ENCODE results near the gene EXOC3L2.
"Not testable (repeated sequence)": the region's sequence is repeated elsewhere in the genome, so short reads cannot be mapped to it uniquely, and the experiment has no call there.

The EXOC3L2 gene

GRCh38 chr19:45245334-45245787, at the start of gene EXOC3L2:
Gene EXOC3L2 (minus strand): TSS chr19:45245407. CDS start chr19:45239045, 6,362 bp downstream.
- no peak for DNase-seq (ENCODE audit: low spot score)

GRCh38 chr19:45294291-45295029, 49.3 kb upstream of the EXOC3L2 start:
- DNase-seq (ENCODE audit: low spot score), result no peak

DNA sequence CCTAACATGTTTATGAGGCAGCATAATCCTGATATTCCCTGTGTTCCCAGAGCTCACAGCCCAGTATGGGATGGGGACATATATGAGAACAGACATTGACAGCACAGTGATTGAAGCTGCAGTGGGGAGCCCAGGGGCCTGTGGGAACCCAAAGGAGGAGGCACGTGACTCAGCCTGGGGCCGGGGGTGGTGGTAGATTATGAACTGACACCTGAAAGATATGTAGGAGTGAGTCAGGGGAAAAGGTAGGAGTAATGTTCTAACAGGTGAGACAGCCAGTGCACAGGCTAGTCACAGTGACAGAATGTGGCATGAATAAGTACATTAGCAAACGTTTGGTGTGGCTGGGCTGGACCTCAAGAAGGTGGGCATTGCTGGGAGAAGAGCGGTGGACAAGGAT, 48.5 kb upstream of the EXOC3L2 start:
- no peak for DNase-seq (ENCODE audit: low spot score)

GRCh38 chr19:45291834-45292233, 46.6 kb upstream of the EXOC3L2 start:
- no peak for DNase-seq (ENCODE audit: low spot score)

DNA sequence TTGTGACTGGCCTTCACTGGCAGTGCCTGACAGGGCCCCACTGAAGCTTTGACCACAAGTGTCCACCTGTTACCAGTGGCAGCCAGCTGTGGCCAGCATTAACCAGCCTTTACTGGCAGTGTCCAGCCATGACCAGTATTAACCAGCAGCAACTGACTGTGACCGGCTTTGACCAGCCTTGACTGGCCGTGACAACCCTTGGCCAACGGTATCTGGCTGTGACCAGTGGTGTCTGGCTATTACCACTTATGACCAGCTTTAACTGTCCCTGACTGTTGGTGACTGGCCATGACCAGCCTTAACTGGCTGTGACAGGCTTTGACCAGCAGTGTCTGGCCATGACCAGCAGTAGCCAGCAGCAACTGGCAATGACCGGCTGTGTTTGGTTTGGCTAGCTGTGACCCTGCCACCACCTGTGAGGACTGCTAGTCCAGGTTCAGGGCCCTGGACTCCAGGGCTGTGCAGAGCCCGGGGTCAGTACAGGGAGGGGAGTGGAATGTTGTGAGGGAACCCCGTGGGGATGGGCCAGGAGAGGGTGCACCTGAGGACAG, 45.2 kb upstream of the EXOC3L2 start:
- no peak for DNase-seq (ENCODE audit: low spot score)

DNA sequence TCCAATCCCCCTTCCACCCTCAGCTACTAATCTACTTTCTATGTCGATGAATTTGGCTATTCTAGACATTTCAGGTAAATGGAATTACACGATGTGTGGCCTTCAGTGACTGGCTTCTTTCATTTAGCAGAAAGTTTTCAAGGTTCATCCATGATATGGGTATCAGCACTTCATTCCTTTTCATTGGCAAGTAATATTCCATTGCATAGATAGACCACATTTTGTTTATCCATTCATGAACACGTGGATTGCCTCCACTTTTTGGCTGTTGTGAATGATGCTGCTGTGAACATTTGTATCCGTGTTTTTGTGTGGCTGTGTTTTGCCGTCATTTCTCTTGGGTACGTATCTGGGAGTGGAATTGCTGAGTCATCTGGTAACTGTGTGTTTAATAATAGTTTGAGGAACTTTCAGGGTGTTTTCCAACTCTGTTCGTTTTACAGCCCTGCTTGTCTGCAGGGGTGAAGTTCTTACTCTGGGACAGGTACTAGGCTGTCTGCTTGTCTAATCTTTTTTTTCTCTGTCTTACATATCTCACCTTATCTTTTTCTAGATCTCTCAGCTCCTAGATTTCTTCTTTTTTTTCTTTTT, 38.3 kb upstream of the EXOC3L2 start:
- no peak for DNase-seq (ENCODE audit: low spot score)

GRCh38 chr19:45280471-45280961, 35.3 kb upstream of the EXOC3L2 start:
- no peak for DNase-seq (ENCODE audit: low spot score)

DNA sequence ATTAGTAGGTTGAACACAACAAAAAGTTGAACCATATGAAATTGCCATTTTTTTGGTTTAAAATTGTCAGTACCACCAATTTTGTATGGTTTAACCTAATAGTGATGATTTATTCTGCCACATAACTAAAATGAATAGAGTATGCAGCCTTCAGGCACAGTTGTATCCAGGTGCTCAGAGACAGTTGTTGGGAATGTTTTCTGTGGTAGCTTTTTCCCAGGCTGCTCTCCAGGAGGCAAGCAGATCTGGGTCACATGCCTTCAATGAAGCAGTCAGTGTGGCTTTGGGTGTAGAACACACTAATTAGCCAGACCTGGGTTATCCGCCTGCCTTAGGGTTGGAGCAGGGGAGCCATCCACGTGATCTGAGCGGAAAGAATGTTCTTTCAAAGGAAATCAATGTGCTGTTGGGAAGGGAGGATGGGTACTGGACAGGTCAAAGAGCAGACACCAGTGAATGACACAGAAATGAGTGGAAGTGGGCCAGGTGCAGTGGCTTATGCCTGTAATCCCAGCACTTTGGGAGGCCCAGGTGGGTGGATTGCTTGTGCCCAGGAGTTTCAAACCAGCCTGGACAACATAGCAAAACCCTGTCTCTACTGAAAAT, 34.5 kb upstream of the EXOC3L2 start:
- DNase-seq (ENCODE audit: low spot score), result no peak

- no peak for DNase-seq (ENCODE audit: low spot score)
Measured at GRCh38 chr19:45278087-45278486, 32.9 kb upstream of the EXOC3L2 start.

- no peak for DNase-seq (ENCODE audit: low spot score)
Measured at GRCh38 chr19:45276284-45276687, 31.1 kb upstream of the EXOC3L2 start.

- no peak for DNase-seq (ENCODE audit: low spot score)
Measured at GRCh38 chr19:45275370-45275971, 30.3 kb upstream of the EXOC3L2 start.

DNA sequence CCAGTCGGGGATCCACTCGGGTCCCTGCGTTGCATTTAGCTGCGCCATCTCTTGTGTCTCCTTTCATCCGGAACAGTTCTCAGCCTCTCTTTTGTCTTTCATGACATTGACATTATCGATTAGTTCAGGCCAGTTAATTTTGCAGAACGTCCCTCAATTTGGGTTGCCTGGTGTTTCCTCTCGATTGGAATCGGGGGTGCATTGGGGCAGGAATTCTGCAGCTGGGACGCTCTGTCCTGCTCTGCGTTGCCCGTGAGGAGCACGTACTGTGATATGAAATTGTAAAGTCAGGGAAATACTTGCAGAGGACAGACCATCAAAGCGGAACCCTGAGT, 28.3 kb upstream of the EXOC3L2 start:
- DNase-seq (ENCODE audit: low spot score), result no peak

GRCh38 chr19:45271735-45272108, 26.5 kb upstream of the EXOC3L2 start:
- DNase-seq (ENCODE audit: low spot score), result no peak

- no peak for DNase-seq (ENCODE audit: low spot score)
Measured at GRCh38 chr19:45271098-45271734, 26.0 kb upstream of the EXOC3L2 start.

- DNase-seq (ENCODE audit: low spot score), result not testable (repeated sequence)
Measured at GRCh38 chr19:45269939-45270338, 24.7 kb upstream of the EXOC3L2 start.

- DNase-seq (ENCODE audit: low spot score), result no peak
Measured at GRCh38 chr19:45267296-45267695, 22.1 kb upstream of the EXOC3L2 start.

DNA sequence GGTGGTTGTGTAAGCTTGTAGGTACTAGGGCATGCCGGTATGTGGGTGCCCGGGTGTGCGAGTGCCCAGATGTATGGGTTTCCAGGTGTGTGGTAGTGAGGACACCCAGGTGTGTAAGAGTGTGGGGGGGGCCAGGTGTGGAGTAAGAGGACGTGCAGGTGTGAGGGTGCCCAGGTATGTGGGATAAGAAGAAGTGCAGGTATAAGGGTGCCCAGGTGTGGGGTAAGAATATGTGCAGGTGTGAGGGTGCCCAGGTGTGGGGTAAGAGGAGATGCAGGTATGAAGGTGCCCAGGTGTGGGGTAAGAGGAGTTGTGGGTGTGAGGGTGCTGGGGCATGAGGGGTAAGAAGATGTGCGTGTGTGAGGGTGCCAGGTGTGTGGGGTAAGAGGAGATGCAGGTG, 20.2 kb upstream of the EXOC3L2 start:
- no peak for DNase-seq (ENCODE audit: low spot score)

- no peak for DNase-seq (ENCODE audit: low spot score)
Measured at GRCh38 chr19:45264781-45265317, 19.6 kb upstream of the EXOC3L2 start.

GRCh38 chr19:45263013-45263412, 17.8 kb upstream of the EXOC3L2 start:
- DNase-seq (ENCODE audit: low spot score), result no peak

DNA sequence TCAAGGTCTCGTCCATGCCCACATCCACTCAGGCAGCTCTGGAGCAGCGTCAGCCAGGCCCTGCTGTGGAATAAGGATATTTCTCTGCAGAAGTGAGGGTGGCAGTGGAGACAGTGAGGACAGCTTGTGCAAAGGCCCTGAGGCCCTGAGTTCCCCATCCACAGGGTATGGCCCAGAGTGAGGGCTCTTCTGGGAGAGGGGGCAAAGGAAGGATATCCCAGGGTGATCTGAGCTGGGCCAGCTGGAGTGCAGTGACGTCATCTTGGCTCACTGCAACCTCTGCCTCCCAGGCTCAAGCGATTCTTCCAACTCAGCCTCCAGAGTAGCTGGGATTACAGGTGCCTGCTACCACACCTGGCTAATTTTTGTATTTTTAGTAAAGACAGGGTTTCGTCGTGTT, 17.4 kb upstream of the EXOC3L2 start:
- no peak for DNase-seq (ENCODE audit: low spot score)

DNA sequence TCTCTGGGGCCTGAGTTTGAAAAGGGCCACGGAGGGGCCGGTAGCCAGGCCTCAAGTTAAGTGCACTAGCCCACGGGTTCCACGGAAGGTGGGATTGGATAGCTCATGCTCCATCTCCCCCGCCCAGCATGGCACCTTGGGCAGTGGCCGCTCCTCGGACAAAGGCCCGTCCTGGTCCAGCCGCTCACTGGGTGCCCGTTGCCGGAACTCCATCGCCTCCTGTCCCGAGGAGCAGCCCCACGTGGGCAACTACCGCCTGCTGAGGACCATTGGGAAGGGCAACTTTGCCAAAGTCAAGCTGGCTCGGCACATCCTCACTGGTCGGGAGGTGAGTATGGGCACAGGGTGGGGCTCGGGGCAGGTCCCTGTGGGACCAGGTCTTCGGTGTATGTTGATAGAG, 13.7 kb upstream of the EXOC3L2 start:
- DNase-seq (ENCODE audit: low spot score), result no peak

DNA sequence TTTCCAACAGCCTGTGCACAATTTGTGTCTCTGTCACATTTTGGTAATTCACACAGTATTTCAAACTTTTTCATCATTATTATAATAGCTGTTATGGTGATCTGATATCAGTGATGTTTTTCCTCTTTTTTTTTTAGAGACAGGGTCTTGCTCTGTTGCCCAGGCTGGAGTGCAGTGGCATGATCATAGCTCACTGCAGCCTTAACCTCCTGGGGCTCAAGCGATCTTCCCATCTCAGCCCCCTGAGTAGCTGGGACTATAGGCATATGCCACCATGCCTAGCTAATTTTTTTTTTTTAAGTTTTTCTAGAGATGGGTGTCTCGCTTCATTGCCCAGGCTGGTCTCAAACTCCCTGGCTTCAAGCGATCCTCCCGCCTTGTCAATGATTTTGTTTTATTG, 11.6 kb upstream of the EXOC3L2 start:
- DNase-seq (ENCODE audit: low spot score), result no peak
